Fibroblast of lung (primary cell): ENCODE data around the gene PRRC2B. TPM values are rescaled to one million over a fixed set of nuclear protein-coding genes. Genes with fewer than 3 reads are reported as not detected.

Experiments used
- DNase-seq, 2 donors: peaks; one replicate each; pipeline versions ENCODE4 v3.0.0 to v3.0.0-alpha.2; 2010; ENCODE audit warnings: low read depth in 2 of 2
- H2AFZ ChIP-seq: 2 replicates; pipeline ENCODE4 v1.5.1; 2012; ENCODE audit warnings: low read length, control low read depth, inconsistent platforms
- H3K27ac ChIP-seq: 2 replicates; pipeline ENCODE4 v1.5.1; 2011; ENCODE audit warnings: low read length, control low read depth; ENCODE audit not compliant: insufficient read depth
- H3K27me3 ChIP-seq: 2 replicates; pipeline ENCODE4 v1.5.1; 2011; ENCODE audit warnings: mild to moderate bottlenecking, low read length; ENCODE audit not compliant: control insufficient read depth, insufficient read depth
- H3K36me3 ChIP-seq: 2 replicates; pipeline ENCODE4 v1.5.1; 2011; ENCODE audit warnings: low read length; ENCODE audit not compliant: control insufficient read depth, insufficient read depth
- H3K4me1 ChIP-seq: 2 replicates; pipeline ENCODE4 v1.5.1; 2011; ENCODE audit warnings: low read length; ENCODE audit not compliant: control insufficient read depth, insufficient read depth; ENCODE audit errors: extremely low read depth
- H3K4me2 ChIP-seq: 2 replicates; pipeline ENCODE4 v1.5.1; 2011; ENCODE audit warnings: low read length, control low read depth; ENCODE audit not compliant: insufficient read depth; ENCODE audit errors: extremely low read depth
- H3K4me3 ChIP-seq, 4 experiments: fragments of 200-600 bp in 1 of 4; sonication (generic) in 1 of 4; replicated peaks in 1 of 4; 2 replicates each; pipeline ENCODE4 v1.5.1; 2011 to 2016; ENCODE audit warnings: low read length in 4 of 4, low read depth in 3 of 4, mild to moderate bottlenecking in 3 of 4, control low read depth in 2 of 4, inconsistent platforms in 1 of 4, mixed read lengths in 1 of 4; ENCODE audit not compliant: insufficient read depth in 1 of 4; ENCODE audit errors: control extremely low read depth in 1 of 4
- H3K79me2 ChIP-seq: 2 replicates; pipeline ENCODE4 v1.5.1; 2012; ENCODE audit warnings: mild to moderate bottlenecking, low read length, inconsistent platforms; ENCODE audit not compliant: control insufficient read depth, insufficient read depth
- H3K9ac ChIP-seq: 2 replicates; pipeline ENCODE4 v1.5.1; 2011; ENCODE audit warnings: mild to moderate bottlenecking, low read length, control low read depth; ENCODE audit not compliant: insufficient read depth
- H3K9me3 ChIP-seq: 2 replicates; pipeline ENCODE4 v1.5.1; 2012; ENCODE audit warnings: low read depth, low read length; ENCODE audit not compliant: control insufficient read depth, insufficient read depth
- H4K20me1 ChIP-seq: 2 replicates; pipeline ENCODE4 v1.5.1; 2011; ENCODE audit warnings: low read length; ENCODE audit not compliant: control insufficient read depth, insufficient read depth; ENCODE audit errors: extremely low read depth
- EZH2 ChIP-seq: IDR thresholded peaks from 2 replicates; pipeline ENCODE4 v1.5.1; 2012; ENCODE audit warnings: low read length, control low read depth, mild to moderate bottlenecking; ENCODE audit errors: missing control alignments
- polyA plus RNA-seq, 2 donors: library from polyadenylated mRNA; depleted of rRNA in 1 of 2; stranded (reverse) in 1 of 2; unstranded in 1 of 2; fragments of >200 nt; gene quantifications; 2 replicates each; pipeline ENCODE4 v1.2.1, GENCODE V29; 2011 to 2012; ENCODE audit warnings: missing spikeins in 1 of 2
- total RNA-seq: library from RNA; depleted of rRNA; stranded (reverse); fragments of >200 nt; gene quantifications from 2 replicates; pipeline ENCODE4 v1.2.1, GENCODE V29; 2014
- TF ChIP-seq, protein P1 (sequence below), 2 donors: IDR thresholded peaks in 1 of 2; conservative IDR thresholded peaks in 1 of 2; 1 replicate in 1 of 2; 2 replicates in 1 of 2; pipeline ENCODE4 v1.5.1; 2011 to 2012; ENCODE audit warnings: low read length in 2 of 2, control low read depth in 1 of 2, inconsistent platforms in 1 of 2, low read depth in 1 of 2, mild to moderate bottlenecking in 1 of 2

PRRC2B gene
- total and polyA plus RNA-seq, 2 donors (not counting 1 experiment from before 2014, with no cell fraction given): 29.9 to 66.4 TPM

DNA sequence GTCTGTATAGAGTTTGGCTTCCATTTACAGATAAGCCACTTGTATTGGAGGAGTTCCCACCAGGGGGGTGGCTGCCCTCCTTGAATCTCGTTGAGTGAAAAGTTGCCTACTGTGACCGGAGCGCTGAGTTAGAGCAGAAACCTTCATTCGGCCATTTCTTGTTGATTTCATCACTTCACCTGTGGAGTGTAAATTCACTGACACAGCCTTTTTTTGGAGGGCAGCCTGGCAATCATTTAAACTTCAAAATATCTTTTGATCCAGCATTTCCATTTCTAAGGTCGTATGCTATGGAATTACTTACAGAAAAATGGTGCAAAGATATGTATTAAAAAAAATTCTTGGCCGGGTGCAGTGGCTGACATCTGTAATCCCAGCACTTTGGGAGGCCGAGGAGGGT is 40.8 kb downstream of the PRRC2B start:
- Histone ChIP-seq H3K4me1 (peaks cover 24% of the 10 kb centered on the region), H3K9me3 (no peaks in the 10 kb centered on the region), H3K36me3 (peaks cover 27% of the 10 kb centered on the region), H3K27ac (no peak overlapping the region), H3K79me2 (peaks cover 40% of the 10 kb centered on the region), H3K4me2 (no peak overlapping the region), H3K9ac (no peak overlapping the region), H2AFZ (no peak overlapping the region), H3K4me3 (no peak overlapping the region), H4K20me1 (no peaks in the 10 kb centered on the region), H3K27me3 (no peaks in the 10 kb centered on the region)
- TF ChIP-seq, protein P1, sequence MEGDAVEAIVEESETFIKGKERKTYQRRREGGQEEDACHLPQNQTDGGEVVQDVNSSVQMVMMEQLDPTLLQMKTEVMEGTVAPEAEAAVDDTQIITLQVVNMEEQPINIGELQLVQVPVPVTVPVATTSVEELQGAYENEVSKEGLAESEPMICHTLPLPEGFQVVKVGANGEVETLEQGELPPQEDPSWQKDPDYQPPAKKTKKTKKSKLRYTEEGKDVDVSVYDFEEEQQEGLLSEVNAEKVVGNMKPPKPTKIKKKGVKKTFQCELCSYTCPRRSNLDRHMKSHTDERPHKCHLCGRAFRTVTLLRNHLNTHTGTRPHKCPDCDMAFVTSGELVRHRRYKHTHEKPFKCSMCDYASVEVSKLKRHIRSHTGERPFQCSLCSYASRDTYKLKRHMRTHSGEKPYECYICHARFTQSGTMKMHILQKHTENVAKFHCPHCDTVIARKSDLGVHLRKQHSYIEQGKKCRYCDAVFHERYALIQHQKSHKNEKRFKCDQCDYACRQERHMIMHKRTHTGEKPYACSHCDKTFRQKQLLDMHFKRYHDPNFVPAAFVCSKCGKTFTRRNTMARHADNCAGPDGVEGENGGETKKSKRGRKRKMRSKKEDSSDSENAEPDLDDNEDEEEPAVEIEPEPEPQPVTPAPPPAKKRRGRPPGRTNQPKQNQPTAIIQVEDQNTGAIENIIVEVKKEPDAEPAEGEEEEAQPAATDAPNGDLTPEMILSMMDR (conservative IDR thresholded peaks at IDR 0.05 in 1 of 2, IDR thresholded peaks at IDR 0.05 in 1 of 2; ENCODE audit: low read depth in 1 of 2, low read length in 2 of 2): no peak
- TF ChIP-seq EZH2: no peak
- no peak for DNase-seq

DNA sequence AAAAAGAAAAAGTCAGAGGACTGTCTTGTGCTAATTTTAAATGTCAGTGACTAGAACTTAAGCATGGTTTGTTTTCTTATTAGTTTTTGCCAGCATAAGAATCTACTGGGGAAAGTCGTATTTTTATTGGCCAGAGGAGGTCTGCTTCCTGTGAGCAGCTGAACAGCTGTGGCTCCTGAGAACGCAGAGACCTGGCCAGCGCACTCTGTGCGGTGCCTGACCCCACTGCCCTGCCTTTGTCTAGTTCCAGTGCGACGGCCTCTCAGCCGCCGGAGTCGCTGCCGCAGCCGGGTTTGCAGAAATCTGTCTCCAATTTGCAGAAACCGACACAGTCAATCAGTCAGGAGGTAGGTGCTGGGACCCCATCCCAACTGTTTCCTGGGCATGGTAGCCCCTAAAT is 42.5 kb downstream of the PRRC2B start:
- H3K79me2 ChIP-seq: peaks cover 26% of the 10 kb centered on the region
- peaks cover 29% of the 10 kb centered on the region for H3K36me3 ChIP-seq
- no peak overlapping the region for H2AFZ ChIP-seq
- TF ChIP-seq EZH2: no peak
- TF ChIP-seq, protein P1 (conservative IDR thresholded peaks at IDR 0.05 in 1 of 2, IDR thresholded peaks at IDR 0.05 in 1 of 2; ENCODE audit: low read depth in 1 of 2, low read length in 2 of 2): no peak
- H3K9me3 ChIP-seq: no peaks in the 10 kb centered on the region
- peaks cover 23% of the 10 kb centered on the region for H3K4me1 ChIP-seq
- H3K27me3 ChIP-seq: no peaks in the 10 kb centered on the region
- H3K4me2 ChIP-seq: no peak overlapping the region
- H3K4me3 ChIP-seq: no peak overlapping the region
- H4K20me1 ChIP-seq: no peaks in the 10 kb centered on the region
- DNase-seq: no peak
- peak overlapping the region; percentile 11 for H3K27ac ChIP-seq
- H3K9ac ChIP-seq: no peak overlapping the region

DNA sequence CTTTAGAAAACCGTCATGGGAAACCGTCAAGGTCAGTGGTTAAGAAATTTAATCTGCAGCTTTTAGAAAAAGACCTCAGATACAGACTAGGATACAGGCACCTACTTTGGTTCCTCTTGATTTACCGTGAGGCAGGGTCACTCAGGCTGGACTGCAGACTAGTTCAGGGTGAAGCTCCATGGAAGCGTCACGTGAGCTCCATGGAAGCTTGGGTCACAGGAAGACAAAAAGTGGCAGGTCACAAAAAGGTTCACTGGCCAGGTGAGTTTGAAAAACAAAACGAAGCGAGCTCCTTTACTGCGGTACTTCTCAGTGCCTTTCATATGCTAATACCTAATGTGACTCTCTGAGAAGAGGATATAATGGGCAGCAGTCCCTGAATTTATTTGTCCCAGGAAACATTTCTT is 43.0 kb downstream of the PRRC2B start:
- Histone ChIP-seq H3K27me3 (no peaks in the 10 kb centered on the region), H3K27ac (no peak overlapping the region), H3K4me3 (no peak overlapping the region), H3K9ac (no peak overlapping the region), H2AFZ (no peak overlapping the region), H3K36me3 (peaks cover 29% of the 10 kb centered on the region), H4K20me1 (no peaks in the 10 kb centered on the region), H3K79me2 (peaks cover 26% of the 10 kb centered on the region), H3K9me3 (no peaks in the 10 kb centered on the region), H3K4me2 (no peak overlapping the region), H3K4me1 (peaks cover 22% of the 10 kb centered on the region)
- DNase-seq: no peak
- TF ChIP-seq, protein P1 (conservative IDR thresholded peaks at IDR 0.05 in 1 of 2, IDR thresholded peaks at IDR 0.05 in 1 of 2; ENCODE audit: low read depth in 1 of 2, low read length in 2 of 2): no peak
- TF ChIP-seq EZH2: no peak
